DMS 273 (cell line): Measurements from ENCODE around the gene NGF.
"Not testable (repeated sequence)": the region's sequence is repeated elsewhere in the genome, so short reads cannot be mapped to it uniquely, and the experiment has no call there.

Source experiments
- DNase-seq: peaks from one replicate; lab custom pipeline; 2025; ENCODE audit not compliant: unreplicated experiment; lab: John Stamatoyannopoulos, UW

NGF gene

GRCh38 chr1:115337633-115338456 lies at the start of gene NGF:
Gene NGF, minus strand, starts transcription at chr1:115338249. Its CDS starts 51,454 bp downstream, at chr1:115286795.
- DNase-seq, result peak; percentile 78

DNA sequence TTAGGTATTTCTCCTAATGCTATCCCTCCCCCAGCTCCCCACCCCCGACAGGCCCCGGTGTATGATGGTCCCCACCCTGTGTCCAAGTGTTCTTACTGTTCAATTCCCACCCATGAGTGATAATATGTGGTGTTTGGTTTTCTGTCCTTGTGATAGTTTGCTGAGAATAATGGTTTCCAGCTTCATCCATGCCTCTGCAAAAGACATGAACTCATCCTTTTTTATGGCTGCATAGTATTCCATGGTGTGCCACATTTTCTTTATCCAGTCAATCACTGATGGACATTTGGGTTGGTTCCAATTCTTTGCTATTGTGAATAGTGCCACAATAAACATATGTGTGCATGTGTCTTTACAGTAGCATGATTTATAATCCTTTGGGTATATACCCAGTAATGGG lies 45.4 kb upstream of the NGF start:
- DNase-seq, result not testable (repeated sequence)

- no peak for DNase-seq
Observed at GRCh38 chr1:115379943-115380342, 41.9 kb upstream of the NGF start.

GRCh38 chr1:115377411-115377810 lies 39.4 kb upstream of the NGF start:
- no peak for DNase-seq

DNA sequence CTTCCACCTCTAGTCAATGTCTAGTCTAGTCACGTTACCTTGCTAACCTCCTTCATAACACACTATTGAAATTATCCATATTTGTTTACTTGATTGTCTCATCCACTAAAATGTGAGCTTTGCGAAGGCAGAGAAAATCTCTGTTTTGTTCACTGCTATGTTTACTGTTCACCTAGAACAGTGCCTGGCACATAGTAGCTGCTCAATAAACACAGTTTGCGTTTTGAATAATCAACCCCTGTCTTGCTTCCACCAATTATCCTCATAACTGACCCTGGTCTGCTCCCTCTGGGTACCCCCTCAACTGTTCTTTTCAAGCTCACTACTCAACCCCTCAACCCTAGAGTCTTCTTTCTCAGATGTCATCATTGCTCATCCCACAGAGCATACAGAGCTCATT lies 36.5 kb upstream of the NGF start:
- DNase-seq, result no peak

DNA sequence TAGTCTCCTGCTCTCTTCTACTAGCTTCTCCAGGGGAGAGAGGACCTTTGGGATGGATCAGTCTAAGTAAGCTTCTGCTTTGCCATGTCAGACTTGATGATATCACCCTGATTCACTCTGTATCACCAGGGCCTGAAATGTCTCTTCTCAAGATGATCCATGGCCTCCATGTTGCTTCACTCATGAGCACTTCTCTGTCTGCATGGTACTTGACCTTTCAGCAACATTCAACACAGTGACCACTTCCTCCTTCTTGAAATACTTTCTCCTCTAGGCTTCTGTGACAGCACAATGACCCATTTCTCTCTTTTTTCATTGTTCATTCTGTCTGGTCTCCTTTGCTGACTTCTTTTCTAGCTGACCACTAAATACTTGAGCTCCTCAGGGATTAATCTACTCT lies 35.3 kb upstream of the NGF start:
- DNase-seq, result no peak

GRCh38 chr1:115365738-115366137 lies 27.7 kb upstream of the NGF start:
- DNase-seq, result no peak

- DNase-seq, result peak; percentile 51
Observed at GRCh38 chr1:115364780-115365155, 26.7 kb upstream of the NGF start.

DNA sequence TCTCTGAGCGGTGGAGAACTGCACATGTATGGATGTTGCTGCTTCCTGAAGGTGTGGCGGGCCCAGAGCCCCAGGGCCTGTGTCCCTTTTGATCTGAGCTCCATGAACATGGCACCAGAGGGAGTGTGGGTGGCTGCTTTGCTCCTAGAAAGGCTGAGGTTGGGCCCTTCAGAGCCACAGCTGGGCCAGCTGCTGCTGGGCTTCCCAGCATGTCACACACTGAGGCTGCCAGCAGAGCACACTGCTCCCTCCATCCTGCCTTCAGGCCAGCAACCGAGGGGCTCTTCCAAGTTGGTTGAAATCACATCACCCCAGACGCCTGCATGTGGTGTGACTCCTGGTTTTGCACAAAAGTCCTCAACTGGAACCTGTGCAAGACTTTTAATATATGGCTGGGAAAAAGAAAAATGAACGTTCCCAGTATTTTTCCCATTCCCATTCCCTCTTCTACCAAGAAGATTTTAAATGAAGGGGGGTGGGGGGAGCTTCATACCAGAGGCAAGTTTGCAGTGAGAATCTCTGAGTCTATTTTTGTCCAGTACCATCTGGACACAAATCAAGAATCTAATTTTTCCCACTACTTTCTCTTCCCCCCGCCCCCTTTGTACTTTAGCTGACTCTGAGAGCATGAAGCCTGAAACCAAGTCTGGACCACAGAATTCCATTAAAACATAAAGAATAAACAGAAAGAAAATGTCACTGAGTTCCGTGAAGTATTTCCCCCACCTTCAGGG lies 26.2 kb upstream of the NGF start:
- DNase-seq, result peak; percentile 69

GRCh38 chr1:115363171-115363570 lies 25.1 kb upstream of the NGF start:
- DNase-seq, result peak; percentile 40

- not testable (repeated sequence) for DNase-seq
Observed at GRCh38 chr1:115360505-115361129, 22.6 kb upstream of the NGF start.

GRCh38 chr1:115359787-115360452 lies 21.9 kb upstream of the NGF start:
- not testable (repeated sequence) for DNase-seq

GRCh38 chr1:115356356-115356755 lies 18.3 kb upstream of the NGF start:
- no peak for DNase-seq

- no peak for DNase-seq
Observed at GRCh38 chr1:115355069-115355468, 17.0 kb upstream of the NGF start.

DNA sequence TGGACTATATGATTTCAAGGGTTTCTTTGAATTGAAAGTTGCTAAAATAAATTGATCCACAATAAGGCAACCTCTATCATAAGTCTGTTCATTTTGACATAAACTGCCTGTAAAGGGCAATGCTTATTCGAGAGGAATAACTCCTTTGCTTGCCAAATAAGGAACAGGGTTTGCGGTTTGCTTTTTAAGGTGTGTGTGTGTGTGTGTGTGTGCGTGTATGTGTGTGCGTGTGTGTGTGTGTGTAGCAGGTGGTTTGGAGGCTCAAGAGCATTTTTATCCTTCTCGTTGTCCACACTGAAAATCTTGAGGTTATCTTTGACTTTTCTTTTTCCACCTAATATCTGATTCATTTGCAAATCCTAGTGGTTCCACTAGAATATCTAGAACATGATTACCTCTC lies 13.1 kb upstream of the NGF start:
- no peak for DNase-seq

DNA sequence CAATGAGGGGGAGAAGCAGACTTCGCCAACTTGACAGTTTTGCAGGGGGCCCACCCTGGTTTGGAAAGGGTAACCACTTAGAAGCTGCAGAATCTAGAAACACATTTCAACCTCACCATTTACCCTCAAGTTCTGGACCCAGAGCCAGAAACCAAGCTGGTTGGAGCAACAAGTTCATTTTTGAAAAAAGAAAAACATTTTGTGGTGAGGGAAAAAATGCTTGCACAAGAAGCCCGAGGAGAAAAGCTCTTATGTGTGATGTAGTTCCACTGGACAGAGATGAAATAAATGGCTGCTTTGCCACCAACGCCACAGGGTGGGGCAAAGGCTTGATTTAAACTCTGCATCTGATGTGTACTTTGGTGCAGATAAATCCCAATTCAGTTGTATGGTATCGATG lies 10.6 kb upstream of the NGF start:
- no peak for DNase-seq

DNA sequence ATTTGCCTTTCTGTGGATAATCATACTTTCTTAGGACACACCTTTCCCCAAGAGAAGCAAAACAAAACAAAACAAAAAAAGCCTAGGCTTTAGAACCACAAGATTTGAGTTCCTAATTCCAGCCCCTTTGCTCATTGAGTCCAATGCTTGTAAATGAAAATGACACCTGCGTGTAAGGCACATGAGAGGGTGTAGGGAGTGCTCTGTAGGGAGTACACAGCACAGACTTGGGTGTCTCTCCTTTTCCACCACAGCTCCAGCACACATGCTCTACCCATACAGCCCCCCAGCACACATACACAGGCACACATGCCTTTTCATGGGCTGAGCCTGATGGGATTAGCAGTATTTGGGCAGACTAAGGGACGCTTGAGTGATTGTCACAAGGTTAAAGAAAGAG lies 9.2 kb upstream of the NGF start:
- no peak for DNase-seq

- DNase-seq, result no peak
Observed at GRCh38 chr1:115343200-115343737, 5.2 kb upstream of the NGF start.

DNA sequence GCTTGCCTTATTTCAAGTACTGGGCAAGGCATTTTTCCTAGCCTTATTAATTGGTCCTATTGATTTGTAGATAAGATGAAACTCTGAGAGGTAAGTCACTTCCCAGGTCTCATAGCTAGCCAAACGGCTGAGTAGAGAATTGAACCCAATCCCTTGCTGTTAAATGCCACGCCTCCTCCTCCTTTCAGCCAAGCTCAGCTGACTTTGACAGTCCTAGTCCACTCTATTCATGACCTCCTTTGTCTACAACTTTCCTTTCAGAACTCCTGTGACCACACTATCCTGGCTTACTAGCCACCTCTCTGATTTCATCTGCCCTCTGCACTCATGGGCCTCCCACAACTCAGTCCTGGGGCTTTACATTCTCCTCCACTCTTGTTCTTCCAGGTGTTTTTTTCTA lies 3.9 kb upstream of the NGF start:
- no peak for DNase-seq

- no peak for DNase-seq
Observed at GRCh38 chr1:115340879-115341278, 2.8 kb upstream of the NGF start.

GRCh38 chr1:115338457-115338820 lies 390 bp upstream of the NGF start:
- no peak for DNase-seq
